Head of caudate nucleus (tissue), 42 donors: Measurements from ENCODE around the gene SLC25A30.
"Not testable (repeated sequence)": the region's sequence is repeated elsewhere in the genome, so short reads cannot be mapped to it uniquely, and the experiment has no call there.

ENCODE experiments used
- DNase-seq, 42 donors: peaks; one replicate each; pipeline versions ENCODE4 v3.0.0 to v3.0.0-alpha.2; 2020 to 2021; ENCODE audit warnings: mixed read lengths in 7 of 42
- intact Hi-C: fragments of 100-400 bp; cut with DNase I; formaldehyde crosslinking; loops from one replicate; pipeline ENCODE4 v1.15.0; 2022

SLC25A30 gene

GRCh38 chr13:45434556-45435371 lies 16.6 kb upstream of the SLC25A30 start:
- DNase-seq: no peak
- intact Hi-C loops: no loop called here

DNA sequence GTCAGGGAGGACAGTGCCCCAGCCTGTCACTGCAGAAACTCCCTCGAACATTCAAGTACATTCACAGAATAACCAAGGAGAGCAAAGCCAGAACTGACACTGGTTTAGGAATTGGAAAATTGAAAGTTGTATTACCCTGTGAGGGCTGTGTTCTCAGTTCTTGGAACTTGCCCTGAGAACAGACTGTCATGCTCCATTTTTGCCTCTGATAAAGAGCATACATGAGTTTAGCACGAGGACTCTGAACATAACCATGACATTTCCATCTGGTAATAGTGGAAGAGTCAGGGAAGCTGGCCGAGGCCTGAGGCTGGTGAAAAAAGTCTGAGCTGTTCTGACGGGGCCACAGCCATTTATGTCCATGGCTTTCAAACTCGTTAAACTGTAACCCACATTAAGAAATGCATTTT lies 15.2 kb upstream of the SLC25A30 start:
- intact Hi-C loops: no loop called here
- no peak for DNase-seq

DNA sequence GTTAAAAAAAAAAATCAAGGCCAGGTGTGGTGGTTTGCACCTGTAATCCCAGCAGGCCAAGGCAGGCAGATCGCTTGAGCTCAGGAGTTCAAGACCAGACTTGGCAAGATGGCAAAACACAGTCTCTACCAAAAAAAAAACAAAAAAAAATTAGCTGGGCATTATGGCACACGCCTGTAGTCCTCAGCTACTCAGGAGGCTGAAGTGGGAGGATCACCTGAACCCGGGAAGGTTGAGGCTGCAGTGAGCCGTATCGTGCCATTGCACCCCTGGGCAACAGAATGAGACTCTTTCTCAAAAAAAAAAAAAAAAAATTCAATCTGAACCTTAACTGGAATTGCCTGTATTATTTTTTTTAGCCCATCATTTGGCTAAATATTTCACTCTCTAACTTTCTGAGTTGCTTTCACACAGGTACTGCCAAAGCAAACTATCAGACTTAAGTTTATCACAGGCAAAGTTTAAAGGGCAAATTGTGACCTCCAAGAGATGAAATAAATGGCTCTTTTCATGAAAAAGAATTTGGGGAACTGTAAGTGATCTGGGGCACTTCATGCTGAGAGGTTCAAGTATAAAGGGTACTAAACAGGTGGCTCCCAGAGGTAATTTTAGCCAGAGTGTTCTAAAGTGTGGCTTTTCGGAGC lies 14.7 kb upstream of the SLC25A30 start:
- intact Hi-C loops: no loop called here
- no peak for DNase-seq

- intact Hi-C loops, DNase-seq: not testable (repeated sequence)
Observed at GRCh38 chr13:45426056-45426841, 8.1 kb upstream of the SLC25A30 start.

DNA sequence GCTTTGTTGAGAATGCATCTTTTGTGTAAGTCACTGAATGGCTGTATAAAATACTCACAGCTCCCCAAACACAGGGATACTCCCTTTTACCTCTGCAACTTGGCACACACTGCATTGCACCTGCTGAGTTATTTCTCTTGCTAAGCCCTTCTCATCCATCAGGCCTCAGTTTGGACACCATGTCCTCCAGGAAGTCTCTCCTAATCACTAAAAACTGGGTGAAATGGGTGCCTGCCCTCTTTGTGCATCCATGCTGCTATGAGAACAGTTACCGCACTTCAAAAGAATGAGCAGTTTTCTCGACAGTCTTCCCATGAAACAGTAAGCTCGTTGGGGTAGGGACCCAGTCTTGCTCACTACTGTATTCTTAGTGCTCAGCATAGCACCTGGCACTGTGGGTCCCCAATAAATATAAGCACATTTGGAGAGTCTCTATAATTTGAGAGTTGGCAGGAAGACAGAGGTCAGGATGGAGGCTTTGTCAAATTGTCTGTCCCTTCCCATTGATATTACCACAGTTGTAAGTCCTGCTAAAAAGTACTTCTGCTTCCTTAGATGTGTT lies 4.6 kb upstream of the SLC25A30 start:
- DNase-seq: no peak
- intact Hi-C loops: no loop called here

DNA sequence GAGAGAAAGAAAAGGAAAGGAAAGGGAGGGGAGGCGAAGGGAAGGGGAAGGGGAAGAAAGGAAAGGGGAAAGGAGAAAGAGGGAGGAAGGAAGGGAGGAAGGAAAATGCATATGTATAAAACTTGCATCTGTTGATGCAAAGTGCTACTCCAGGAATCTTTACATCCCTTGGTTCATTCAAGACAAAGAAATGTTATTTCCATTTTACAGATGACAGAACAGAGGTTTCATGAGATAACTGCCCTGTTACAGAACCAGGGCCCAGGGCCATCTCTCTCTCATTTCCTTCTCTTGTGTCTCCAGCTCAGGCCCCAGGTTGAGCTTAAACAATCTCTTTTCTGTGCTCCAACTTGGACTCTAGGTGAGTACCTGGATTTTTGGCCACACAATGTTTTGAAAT lies 1.8 kb upstream of the SLC25A30 start:
- intact Hi-C loops: no loop called here
- DNase-seq: no peak

DNA sequence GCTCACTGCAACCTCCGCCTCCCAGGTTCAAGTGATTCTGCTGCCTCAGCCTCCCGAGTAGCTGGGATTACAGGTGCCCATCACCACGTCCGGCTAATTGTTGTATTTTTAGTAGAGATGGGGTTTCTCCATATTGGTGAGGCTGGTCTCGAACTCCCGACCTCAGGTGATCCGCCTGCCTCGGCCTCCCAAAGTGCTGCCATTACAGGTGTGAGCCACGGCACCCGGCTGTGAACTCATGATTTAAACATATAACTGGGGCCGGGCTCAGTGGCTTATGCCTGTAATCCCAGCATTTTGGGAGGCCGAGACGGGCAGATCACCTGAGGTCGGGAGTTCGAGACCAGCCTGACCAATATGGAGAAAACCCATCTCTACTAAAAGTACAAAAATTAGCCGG lies 1.2 kb upstream of the SLC25A30 start:
- intact Hi-C loops, DNase-seq: not testable (repeated sequence)

GRCh38 chr13:45416516-45417128 lies 1.6 kb downstream of the SLC25A30 start:
- intact Hi-C loops: no loop called here

DNA sequence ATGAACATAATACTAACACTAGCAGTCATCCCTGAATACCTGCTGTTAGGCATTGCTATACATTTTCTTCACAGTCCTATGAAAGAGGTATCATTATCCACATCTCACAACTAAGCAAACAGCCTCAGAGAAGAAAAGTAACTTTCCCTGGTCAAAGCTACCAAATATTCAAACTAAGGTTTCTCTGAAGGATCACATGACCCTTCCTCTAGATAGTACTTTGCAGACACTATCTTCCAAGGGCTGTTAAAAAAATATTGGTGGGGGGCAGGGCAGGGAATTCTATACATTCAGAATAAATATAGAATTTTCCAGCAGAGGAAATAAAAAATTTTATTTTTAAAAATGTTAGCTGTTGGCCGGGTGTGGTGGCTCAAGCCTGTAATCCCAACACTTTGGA lies 3.1 kb downstream of the SLC25A30 start:
- intact Hi-C loops: no loop called here

More at GRCh38 chr13:45416516-45417128, 1.6 kb downstream of the SLC25A30 start:
- peak in 1 of 42 donors; percentile 13 for DNase-seq

DNA sequence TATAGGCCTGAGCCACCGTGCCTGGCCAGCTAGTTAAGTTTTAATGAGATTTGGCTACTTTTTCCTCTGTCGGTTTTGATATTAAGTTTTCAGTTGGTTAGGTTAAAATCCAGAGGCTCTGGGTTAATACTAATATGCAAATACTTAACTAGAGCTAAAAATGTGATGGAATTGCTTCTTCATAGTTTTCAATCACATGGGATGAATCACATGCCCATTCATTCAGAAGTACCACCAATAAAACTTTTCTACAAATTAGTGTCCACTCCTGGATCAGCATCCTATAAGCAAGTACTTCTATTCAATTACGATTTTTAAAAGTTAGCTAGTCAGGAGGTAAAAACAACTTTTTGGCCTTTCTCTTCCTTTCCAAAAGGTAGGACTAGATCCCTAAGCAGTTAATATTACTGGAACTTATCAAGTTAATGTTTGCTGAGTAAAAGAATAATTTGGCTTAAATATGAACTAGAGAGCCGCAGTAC lies 4.3 kb downstream of the SLC25A30 start:
- intact Hi-C loops: no loop called here
- peak in 1 of 42 donors; percentile 24 for DNase-seq

More for the DNA sequence above, 3.1 kb downstream of the SLC25A30 start:
- DNase-seq: peak in 1 of 42 donors; percentile 7

DNA sequence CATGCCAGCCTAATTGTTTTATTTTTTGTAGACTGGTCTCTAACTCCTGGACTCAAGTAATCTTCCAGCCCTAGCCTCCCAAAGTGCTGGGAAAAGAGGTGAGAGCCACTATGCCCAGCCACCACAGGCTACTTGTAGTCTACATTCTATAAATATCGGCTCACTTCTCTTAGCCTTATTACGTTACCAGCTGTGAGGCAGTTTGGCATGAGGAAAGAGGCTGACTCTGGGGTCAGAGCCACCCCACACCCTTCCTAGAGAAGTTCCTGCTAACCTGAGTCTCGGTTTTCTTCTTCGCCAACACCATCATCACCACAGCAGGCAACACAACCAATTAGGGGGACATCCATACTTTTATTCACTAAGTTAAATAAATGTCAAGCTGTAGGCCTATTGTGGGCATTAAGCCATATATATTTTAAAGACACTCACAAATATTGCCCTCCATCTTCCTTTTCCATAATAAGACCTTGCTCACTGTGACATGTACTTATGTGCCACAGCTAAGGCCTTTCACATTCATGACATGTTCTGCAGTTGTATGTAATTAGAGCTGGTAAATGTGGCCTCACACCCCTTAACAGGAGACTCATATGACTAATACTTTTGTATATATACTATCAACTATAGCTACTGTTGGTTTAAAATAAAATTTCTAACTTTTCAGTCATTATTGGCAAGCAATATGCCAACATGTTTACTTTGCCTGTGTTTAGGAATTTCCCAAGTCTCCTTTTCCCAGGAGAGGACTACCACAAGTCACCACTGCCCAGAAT lies 5.7 kb downstream of the SLC25A30 start:
- peak in 1 of 42 donors; percentile 31 for DNase-seq
- intact Hi-C loops: no loop called here

DNA sequence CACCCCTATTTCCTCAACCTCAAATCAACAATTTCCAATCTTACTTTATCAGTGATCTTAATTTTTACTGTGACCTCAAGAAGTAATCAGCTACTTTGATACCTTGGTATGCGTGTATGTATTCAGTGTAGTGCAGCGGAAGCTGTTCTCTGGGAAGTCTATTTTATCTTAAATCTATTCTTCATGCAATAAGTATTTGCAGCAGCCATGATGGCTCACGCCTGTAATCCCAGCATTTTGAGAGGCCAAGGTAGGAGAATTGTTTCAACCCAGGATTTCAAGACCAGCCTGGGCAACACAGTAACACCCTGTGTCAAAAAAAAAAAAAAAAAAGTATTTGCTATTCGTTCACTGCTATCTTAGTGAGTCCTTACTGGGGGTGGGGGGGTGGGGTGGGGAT lies 6.5 kb downstream of the SLC25A30 start:
- intact Hi-C loops: no loop called here
- peak in 1 of 42 donors; percentile 1 for DNase-seq

DNA sequence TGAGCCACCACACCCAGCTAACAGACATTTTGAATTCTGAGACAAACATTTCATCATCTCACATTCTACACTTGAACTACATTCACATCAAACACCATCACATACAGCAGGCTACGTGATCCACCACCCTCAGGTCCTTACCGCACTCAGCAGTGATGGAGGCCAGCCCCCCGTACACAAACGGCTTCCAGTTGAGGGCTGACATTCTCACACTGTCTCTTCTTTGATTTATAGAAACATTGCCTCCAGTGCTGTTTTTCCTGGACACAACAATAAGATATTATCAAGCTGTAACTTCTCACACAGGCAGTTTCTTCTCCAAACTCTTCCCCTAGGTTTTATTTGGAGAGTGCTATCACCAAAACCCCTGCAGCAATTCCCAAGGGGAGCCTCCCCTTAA lies 7.0 kb downstream of the SLC25A30 start:
- no peak for DNase-seq
- intact Hi-C loops: no loop called here

- peak in 1 of 42 donors; percentile 10 for DNase-seq
- intact Hi-C loops: no loop called here
Observed at GRCh38 chr13:45410466-45410865, 7.7 kb downstream of the SLC25A30 start.

DNA sequence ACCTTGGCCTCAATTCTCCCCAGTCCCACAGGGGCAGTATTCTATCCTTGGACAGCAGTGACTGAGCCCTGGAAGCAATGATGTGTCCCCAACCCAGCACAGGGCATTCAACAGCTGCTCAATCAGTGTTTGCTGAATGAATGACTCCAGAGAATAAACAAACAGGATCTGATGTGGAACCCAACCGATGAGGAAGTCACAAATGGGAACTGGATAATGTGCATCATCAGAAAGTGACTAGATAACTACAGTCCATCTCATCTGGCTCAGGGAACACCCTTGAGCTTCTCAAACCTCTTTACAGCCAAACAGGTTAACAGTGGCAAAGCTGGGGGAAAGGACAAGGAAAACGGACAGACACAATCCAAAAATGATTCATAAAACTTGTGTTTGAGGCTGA lies 8.2 kb downstream of the SLC25A30 start:
- peak in 1 of 42 donors; percentile 25 for DNase-seq
- intact Hi-C loops: no loop called here

- intact Hi-C loops: no loop called here
- DNase-seq: peak in 1 of 42 donors; percentile 4
Observed at GRCh38 chr13:45406421-45406820, 11.8 kb downstream of the SLC25A30 start.

GRCh38 chr13:45403081-45403480 lies 15.1 kb downstream of the SLC25A30 start:
- no peak for DNase-seq
- intact Hi-C loops: no loop called here

DNA sequence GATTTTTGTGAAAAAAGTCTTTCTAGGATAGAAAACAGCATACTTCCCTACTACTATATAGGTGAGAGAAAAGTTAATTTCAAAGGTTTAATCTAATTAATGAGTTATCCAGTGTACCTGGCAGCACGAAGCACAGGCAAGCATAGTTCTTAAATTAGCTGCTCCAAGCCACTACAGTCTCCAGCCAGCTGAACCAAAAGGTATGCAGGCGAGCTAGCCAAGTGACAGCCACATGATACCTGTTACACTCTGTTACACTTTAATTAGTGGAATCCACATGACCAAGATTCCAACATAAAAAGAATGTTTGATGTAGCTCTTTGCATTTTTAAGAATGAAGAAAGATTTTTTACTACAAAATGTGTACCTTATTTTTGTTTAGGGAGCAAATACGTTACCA lies 15.5 kb downstream of the SLC25A30 start:
- peak in 1 of 42 donors; percentile 22 for DNase-seq
- intact Hi-C loops: no loop called here
